Esophagus squamous epithelium (tissue), 5 donors: Measurements from ENCODE around the gene TRNP1. TPM values are rescaled to one million over a fixed set of nuclear protein-coding genes. Genes with fewer than 3 reads are reported as not detected.

ENCODE experiments used
- DNase-seq: peaks from one replicate; lab custom pipeline; 2025; lab: John Stamatoyannopoulos, UW
- H3K27ac ChIP-seq, 4 donors: fragments of 200-600 bp; sonication (generic); one replicate each; pipeline ENCODE4 v1.5.1; 2016 to 2019; ENCODE audit warnings: mild to moderate bottlenecking in 1 of 4
- H3K27me3 ChIP-seq, 4 donors: fragments of 200-600 bp; sonication (generic); 1 replicate in 3 of 4; 2 replicates in 1 of 4; pipeline versions ENCODE4 v1.5.1 to v1.6.0; 2017 to 2021; ENCODE audit warnings: antibody characterized with exemption in 1 of 4
- H3K36me3 ChIP-seq, 3 donors: fragments of 200-600 bp; sonication (generic); one replicate each; pipeline ENCODE4 v1.5.1; 2016 to 2019
- H3K4me1 ChIP-seq, 3 donors: fragments of 200-600 bp; sonication (generic); one replicate each; pipeline ENCODE4 v1.5.1; 2017 to 2019
- H3K4me3 ChIP-seq, 4 donors: fragments of 200-600 bp; sonication (generic); 1 replicate in 3 of 4; 2 replicates in 1 of 4; pipeline ENCODE4 v1.5.1; 2016 to 2019; ENCODE audit warnings: mild to moderate bottlenecking in 2 of 4, moderate library complexity in 1 of 4
- H3K9me3 ChIP-seq, 3 donors: fragments of 200-600 bp; sonication (generic); one replicate each; pipeline ENCODE4 v1.5.1; 2016 to 2019
- POLR2A ChIP-seq, 4 donors: fragments of 450-650 bp; IDR thresholded peaks; one replicate each; pipeline ENCODE4 v1.6.1; 2017; ENCODE audit warnings: antibody characterized with exemption in 4 of 4, mild to moderate bottlenecking in 4 of 4, moderate library complexity in 3 of 4
- WGBS, 2 donors: methylation state at CpG; one replicate each; pipeline ENCODE4 v1.1.5; 2018; 5-methylcytosine and 5-hydroxymethylcytosine counted together
- intact Hi-C: fragments of 100-400 bp; cut with DNase I; formaldehyde crosslinking; loops from one replicate; pipeline ENCODE4 v1.15.0; 2022
- total RNA-seq, 4 donors: library from RNA; depleted of rRNA; stranded (reverse); fragments of >200 nt; gene quantifications; one replicate each; pipeline ENCODE4 v1.1.0, GENCODE V29; 2016
- TF ChIP-seq, protein P1 (sequence below), 6 experiments: fragments of 450-650 bp in 4 of 6; fragments of 200-600 bp in 2 of 6; sonication (generic) in 2 of 6; IDR thresholded peaks; one replicate each; pipeline ENCODE4 v1.5.1; 2016 to 2019; ENCODE audit warnings: antibody characterized with exemption in 6 of 6, mild to moderate bottlenecking in 4 of 6, moderate library complexity in 4 of 6
- donor health status: DM: yes; HTN: yes; CAD: no.

The TRNP1 gene
- total RNA-seq, 4 donors from 2014 or later: 26.9 to 208 (median 64.5) TPM

DNA sequence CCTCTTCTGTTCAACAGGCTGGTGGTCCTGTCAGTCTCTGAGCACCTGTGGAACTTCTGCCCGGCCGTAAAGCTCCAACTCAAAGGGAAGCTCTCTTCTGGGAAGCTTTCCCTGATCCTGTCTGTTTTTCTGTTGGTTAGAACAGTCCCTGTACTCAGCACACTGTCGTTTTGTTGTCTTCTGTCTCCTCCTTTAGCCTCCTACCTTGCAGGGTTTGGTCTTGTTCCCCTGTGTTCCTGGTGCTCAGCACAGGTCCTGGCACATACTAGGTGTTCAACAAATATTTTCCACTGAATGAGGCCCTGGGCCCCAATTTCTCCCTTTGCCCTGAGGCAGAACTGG lies 32.9 kb upstream of the TRNP1 start:
- DNase-seq: no peak
- intact Hi-C loops: no loop called here
- Histone ChIP-seq H3K36me3 (peaks cover 0 to 7% (median 0%) of the 10 kb centered on the region in 3 donors), H3K27ac (peak overlapping the region; percentile 3 to 91 (median 88)), H3K4me1 (peaks cover 10 to 43% (median 12%) of the 10 kb centered on the region in 3 donors), H3K4me3 (peak overlapping the region; percentile 66 to 88 (median 76)), H3K9me3 (peaks cover 0 to 7% (median 0%) of the 10 kb centered on the region in 3 donors), H3K27me3 (peaks cover 0 to 69% (median 6%) of the 10 kb centered on the region in 4 donors)
- 10 to 14% methylated on average over 3 of the region's 3 CpGs for WGBS, 2 donors
- TF ChIP-seq, protein P1, sequence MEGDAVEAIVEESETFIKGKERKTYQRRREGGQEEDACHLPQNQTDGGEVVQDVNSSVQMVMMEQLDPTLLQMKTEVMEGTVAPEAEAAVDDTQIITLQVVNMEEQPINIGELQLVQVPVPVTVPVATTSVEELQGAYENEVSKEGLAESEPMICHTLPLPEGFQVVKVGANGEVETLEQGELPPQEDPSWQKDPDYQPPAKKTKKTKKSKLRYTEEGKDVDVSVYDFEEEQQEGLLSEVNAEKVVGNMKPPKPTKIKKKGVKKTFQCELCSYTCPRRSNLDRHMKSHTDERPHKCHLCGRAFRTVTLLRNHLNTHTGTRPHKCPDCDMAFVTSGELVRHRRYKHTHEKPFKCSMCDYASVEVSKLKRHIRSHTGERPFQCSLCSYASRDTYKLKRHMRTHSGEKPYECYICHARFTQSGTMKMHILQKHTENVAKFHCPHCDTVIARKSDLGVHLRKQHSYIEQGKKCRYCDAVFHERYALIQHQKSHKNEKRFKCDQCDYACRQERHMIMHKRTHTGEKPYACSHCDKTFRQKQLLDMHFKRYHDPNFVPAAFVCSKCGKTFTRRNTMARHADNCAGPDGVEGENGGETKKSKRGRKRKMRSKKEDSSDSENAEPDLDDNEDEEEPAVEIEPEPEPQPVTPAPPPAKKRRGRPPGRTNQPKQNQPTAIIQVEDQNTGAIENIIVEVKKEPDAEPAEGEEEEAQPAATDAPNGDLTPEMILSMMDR (IDR thresholded peaks at IDR 0.05): peak in 1 of 6 experiments; percentile 1
- no peak for TF ChIP-seq POLR2A (IDR thresholded peaks at IDR 0.05)

DNA sequence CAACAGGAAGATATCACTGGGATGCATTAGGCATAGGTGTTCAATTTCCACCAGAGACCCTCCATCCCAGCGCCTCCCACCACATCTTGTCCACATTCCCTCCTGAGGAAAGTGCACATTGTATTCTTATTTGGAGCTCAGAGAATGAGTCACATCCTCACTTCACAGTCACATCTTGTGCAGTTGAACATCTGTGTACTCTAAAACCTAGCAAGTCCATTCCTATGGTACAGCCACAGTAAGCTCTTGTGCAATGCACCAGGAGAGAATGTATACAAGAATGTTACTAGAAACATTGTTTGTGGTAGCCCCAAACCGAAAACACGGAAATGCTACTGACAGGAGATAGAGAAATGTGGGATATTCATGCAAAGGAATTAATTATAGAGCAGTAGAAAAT lies 31.7 kb upstream of the TRNP1 start:
- Histone ChIP-seq H3K36me3 (peaks cover 0 to 5% (median 0%) of the 10 kb centered on the region in 3 donors), H3K4me3 (peak overlapping the region in 1 of 4 donors; percentile 66), H3K9me3 (no peaks in the 10 kb centered on the region), H3K4me1 (peaks cover 10 to 43% (median 12%) of the 10 kb centered on the region in 3 donors), H3K27me3 (peaks cover 0 to 68% (median 6%) of the 10 kb centered on the region in 4 donors), H3K27ac (peak overlapping the region in 1 of 4 donors; percentile 90)
- TF ChIP-seq POLR2A (IDR thresholded peaks at IDR 0.05): no peak
- TF ChIP-seq, protein P1 (IDR thresholded peaks at IDR 0.05): no peak
- WGBS, 2 donors: 25 to 29% methylated on average over 3 of the region's 3 CpGs
- DNase-seq: no peak
- intact Hi-C loops: no loop called here

DNA sequence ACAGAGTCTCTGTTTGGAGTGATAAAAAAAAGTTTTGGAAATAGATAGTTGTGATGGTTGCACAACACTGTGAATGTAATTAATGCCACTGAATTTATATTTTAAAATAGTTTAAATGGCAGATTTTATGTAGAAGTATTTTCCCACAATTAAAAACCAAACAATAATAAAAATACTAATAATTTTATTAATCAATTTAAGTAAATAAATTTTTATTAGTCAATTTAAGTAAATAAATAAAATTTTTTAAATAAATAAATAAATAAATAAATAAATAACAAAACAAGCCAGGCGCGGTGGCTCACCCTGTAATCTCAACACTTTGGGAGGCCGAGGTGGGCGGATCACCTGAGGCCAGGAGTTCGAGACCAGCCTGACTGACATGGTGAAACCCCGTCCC lies 28.3 kb upstream of the TRNP1 start:
- Histone ChIP-seq H3K4me3 (no peak overlapping the region), H3K9me3 (no peaks in the 10 kb centered on the region), H3K27me3 (peaks cover 0 to 59% (median 2%) of the 10 kb centered on the region in 4 donors), H3K27ac (no peak overlapping the region), H3K4me1 (peaks cover 2 to 45% (median 2%) of the 10 kb centered on the region in 3 donors), H3K36me3 (no peaks in the 10 kb centered on the region)
- 89 to 91% methylated on average over 6 of the region's 6 CpGs for WGBS, 2 donors
- TF ChIP-seq, protein P1 (IDR thresholded peaks at IDR 0.05): no peak
- no peak for TF ChIP-seq POLR2A (IDR thresholded peaks at IDR 0.05)
- DNase-seq: no peak
- intact Hi-C loops: no loop called here

DNA sequence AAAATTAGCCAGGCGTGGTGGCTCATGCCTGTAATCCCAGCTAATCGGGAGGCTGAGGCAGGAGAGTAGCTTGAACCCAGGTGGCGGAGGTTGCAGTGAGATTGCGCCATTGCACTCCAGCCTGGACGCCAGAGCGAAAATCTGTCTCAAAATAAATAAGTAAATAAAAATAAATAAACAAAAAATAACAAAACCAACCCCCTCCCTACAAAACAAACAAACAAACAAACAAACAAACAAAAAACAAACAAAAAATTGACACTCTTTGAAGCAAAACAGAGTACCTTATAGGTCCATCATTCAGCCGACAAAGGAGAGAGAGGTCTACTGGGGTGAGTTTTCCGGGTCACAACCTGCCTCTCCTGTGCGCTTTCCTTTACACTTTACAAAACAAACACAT lies 27.9 kb upstream of the TRNP1 start:
- 90 to 95% methylated on average over 9 of the region's 9 CpGs for WGBS, 2 donors
- no peak for TF ChIP-seq POLR2A (IDR thresholded peaks at IDR 0.05)
- TF ChIP-seq, protein P1 (IDR thresholded peaks at IDR 0.05): no peak
- Histone ChIP-seq H3K27ac (no peak overlapping the region), H3K27me3 (peaks cover 0 to 58% (median 0%) of the 10 kb centered on the region in 4 donors), H3K4me1 (peaks cover 0 to 45% (median 5%) of the 10 kb centered on the region in 3 donors), H3K36me3 (no peaks in the 10 kb centered on the region), H3K4me3 (no peak overlapping the region), H3K9me3 (no peaks in the 10 kb centered on the region)
- DNase-seq: no peak
- intact Hi-C loops: no loop called here

DNA sequence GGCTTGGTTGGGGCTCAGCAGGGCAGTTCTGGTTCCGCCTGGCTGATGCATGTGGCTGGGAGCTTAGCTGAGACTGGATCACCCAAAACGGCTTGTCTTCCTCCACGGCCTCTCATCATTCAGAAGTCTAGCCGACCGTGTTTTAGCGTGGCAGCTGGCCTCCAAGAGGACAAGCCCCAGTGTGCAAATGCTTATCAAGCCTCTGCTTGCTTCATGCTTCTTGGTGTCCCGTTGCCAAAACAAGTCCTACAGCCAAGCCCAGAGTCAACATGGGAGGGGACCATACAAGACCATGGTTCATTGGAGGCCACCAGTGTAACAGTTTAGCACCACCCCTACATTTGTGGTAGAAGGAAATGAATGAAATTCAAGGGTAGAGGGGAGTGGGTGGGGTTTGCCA lies 22.7 kb upstream of the TRNP1 start:
- no peak for DNase-seq
- H3K36me3 ChIP-seq: no peaks in the 10 kb centered on the region
- H3K9me3 ChIP-seq: no peaks in the 10 kb centered on the region
- intact Hi-C loops: no loop called here
- peak overlapping the region; percentile 34 to 85 (median 65) for H3K27ac ChIP-seq
- WGBS, 2 donors: 33 to 45% methylated on average over 5 to 6 of the region's 7 CpGs
- H3K27me3 ChIP-seq: peaks cover 0 to 37% (median 0%) of the 10 kb centered on the region in 4 donors
- TF ChIP-seq POLR2A (IDR thresholded peaks at IDR 0.05): no peak
- TF ChIP-seq, protein P1 (IDR thresholded peaks at IDR 0.05): no peak
- H3K4me3 ChIP-seq: no peak overlapping the region
- H3K4me1 ChIP-seq: peaks cover 7 to 47% (median 16%) of the 10 kb centered on the region in 3 donors
